ENCODE results near the gene KCNH6.

- TF ChIP-seq, protein P1, sequence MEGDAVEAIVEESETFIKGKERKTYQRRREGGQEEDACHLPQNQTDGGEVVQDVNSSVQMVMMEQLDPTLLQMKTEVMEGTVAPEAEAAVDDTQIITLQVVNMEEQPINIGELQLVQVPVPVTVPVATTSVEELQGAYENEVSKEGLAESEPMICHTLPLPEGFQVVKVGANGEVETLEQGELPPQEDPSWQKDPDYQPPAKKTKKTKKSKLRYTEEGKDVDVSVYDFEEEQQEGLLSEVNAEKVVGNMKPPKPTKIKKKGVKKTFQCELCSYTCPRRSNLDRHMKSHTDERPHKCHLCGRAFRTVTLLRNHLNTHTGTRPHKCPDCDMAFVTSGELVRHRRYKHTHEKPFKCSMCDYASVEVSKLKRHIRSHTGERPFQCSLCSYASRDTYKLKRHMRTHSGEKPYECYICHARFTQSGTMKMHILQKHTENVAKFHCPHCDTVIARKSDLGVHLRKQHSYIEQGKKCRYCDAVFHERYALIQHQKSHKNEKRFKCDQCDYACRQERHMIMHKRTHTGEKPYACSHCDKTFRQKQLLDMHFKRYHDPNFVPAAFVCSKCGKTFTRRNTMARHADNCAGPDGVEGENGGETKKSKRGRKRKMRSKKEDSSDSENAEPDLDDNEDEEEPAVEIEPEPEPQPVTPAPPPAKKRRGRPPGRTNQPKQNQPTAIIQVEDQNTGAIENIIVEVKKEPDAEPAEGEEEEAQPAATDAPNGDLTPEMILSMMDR (IDR thresholded peaks at IDR 0.05; ENCODE audit: low read depth, low read length, missing input control), result no peak
- TF ChIP-seq ZBTB33 (IDR thresholded peaks at IDR 0.05), result no peak
- TF ChIP-seq, protein P2, sequence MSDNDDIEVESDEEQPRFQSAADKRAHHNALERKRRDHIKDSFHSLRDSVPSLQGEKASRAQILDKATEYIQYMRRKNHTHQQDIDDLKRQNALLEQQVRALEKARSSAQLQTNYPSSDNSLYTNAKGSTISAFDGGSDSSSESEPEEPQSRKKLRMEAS (IDR thresholded peaks at IDR 0.05), result no peak
- TF ChIP-seq JUND (IDR thresholded peaks at IDR 0.05), result no peak
- no peak for TF ChIP-seq REST (IDR thresholded peaks at IDR 0.05)
- TF ChIP-seq RAD21 (IDR thresholded peaks at IDR 0.05), result no peak
- TF ChIP-seq SP1 (IDR thresholded peaks at IDR 0.05), result no peak
- no peak for TF ChIP-seq FOXA1 (IDR thresholded peaks at IDR 0.05)
- no peak for TF ChIP-seq GABPA (IDR thresholded peaks at IDR 0.05 in 1 of 2, conservative IDR thresholded peaks at IDR 0.05 in 1 of 2)
- TF ChIP-seq YY1 (IDR thresholded peaks at IDR 0.05), result no peak
- no peak for TF ChIP-seq TAF1 (conservative IDR thresholded peaks at IDR 0.05)
Observed at GRCh38 chr17:63481488-63481870, 41.7 kb upstream of the KCNH6 start.
